ENCODE results near the gene PAN2. TPM values are rescaled to one million over a fixed set of nuclear protein-coding genes. Genes with fewer than 3 reads are reported as not detected.
A peak's percentile ranks its signal among the peaks of the same experiment; 100 is the strongest.
"Not testable (repeated sequence)": the region's sequence is repeated elsewhere in the genome, so short reads cannot be mapped to it uniquely, and the experiment has no call there.

PAN2 gene
- total and polyA plus RNA-seq, 8 donors, result 4.9 to 146 (median 45.3) TPM

- DNase-seq, result no peak
- H3K4me3 ChIP-seq, result no peak overlapping the region
- H3K27me3 ChIP-seq, result no peaks in the 10 kb centered on the region
- TF ChIP-seq EP300 (IDR thresholded peaks at IDR 0.05) (no peak), POLR2A (IDR thresholded peaks at IDR 0.05) (no peak), POLR2AphosphoS5 (IDR thresholded peaks at IDR 0.05) (no peak)
- TF ChIP-seq, protein P1, sequence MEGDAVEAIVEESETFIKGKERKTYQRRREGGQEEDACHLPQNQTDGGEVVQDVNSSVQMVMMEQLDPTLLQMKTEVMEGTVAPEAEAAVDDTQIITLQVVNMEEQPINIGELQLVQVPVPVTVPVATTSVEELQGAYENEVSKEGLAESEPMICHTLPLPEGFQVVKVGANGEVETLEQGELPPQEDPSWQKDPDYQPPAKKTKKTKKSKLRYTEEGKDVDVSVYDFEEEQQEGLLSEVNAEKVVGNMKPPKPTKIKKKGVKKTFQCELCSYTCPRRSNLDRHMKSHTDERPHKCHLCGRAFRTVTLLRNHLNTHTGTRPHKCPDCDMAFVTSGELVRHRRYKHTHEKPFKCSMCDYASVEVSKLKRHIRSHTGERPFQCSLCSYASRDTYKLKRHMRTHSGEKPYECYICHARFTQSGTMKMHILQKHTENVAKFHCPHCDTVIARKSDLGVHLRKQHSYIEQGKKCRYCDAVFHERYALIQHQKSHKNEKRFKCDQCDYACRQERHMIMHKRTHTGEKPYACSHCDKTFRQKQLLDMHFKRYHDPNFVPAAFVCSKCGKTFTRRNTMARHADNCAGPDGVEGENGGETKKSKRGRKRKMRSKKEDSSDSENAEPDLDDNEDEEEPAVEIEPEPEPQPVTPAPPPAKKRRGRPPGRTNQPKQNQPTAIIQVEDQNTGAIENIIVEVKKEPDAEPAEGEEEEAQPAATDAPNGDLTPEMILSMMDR (IDR thresholded peaks at IDR 0.05), result no peak
- intact Hi-C loops (cut with DNase I; ENCODE audit: low total_unique reads), result no loop called here
- H3K27ac ChIP-seq, result peak overlapping the region in 1 of 5 donors; percentile 24
- peaks cover 40 to 81% (median 68%) of the 10 kb centered on the region in 4 donors for H3K36me3 ChIP-seq
- 32 to 49% (median 41%) methylated on average over 4 of the region's 4 CpGs for WGBS, 5 donors
- H3K4me1 ChIP-seq, result peaks cover 8 to 67% (median 24%) of the 10 kb centered on the region in 4 donors
- no peaks in the 10 kb centered on the region for H3K9me3 ChIP-seq
These were observed 47.6 kb downstream of the PAN2 start for GRCh38 chr12:56286044-56286830.

DNA sequence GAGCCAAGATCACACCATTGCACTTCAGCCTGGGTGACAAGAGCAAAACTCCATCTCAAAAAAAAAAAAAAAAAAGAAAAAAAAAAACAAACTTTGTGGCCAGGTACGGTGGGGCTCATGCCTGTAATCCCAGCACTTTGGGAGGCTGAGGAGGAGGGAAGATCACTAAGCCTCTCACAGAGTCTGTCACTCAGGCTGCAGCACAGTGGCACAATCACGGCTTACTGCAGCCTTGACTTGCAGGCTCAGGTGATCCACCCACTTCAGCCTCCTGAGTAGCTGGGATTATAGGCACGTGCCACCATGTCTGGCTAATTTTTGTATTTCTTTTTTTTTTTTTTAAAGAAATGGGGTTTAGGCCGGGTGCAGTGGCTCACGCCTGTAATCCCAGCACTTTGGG lies 49.5 kb downstream of the PAN2 start:
- 84 to 93% (median 90%) methylated on average over 5 of the region's 5 CpGs for WGBS, 5 donors
- intact Hi-C loops (cut with DNase I; ENCODE audit: low total_unique reads); H3K4me3 ChIP-seq; DNase-seq; H3K9me3 ChIP-seq; H3K27me3 ChIP-seq; H3K27ac ChIP-seq: not testable (repeated sequence)
- Histone ChIP-seq H3K36me3 (peaks cover 53 to 82% (median 72%) of the 10 kb centered on the region in 4 donors), H3K4me1 (peaks cover 8 to 49% (median 22%) of the 10 kb centered on the region in 4 donors)

- Histone ChIP-seq H3K4me3 (no peak overlapping the region), H3K27me3 (no peaks in the 10 kb centered on the region), H3K36me3 (peaks cover 66 to 91% (median 88%) of the 10 kb centered on the region in 4 donors), H3K9me3 (no peaks in the 10 kb centered on the region), H3K27ac (no peak overlapping the region), H3K4me1 (peaks cover 8 to 32% (median 16%) of the 10 kb centered on the region in 4 donors)
- intact Hi-C loops (cut with DNase I; ENCODE audit: low total_unique reads), result no loop called here
- 87 to 100% (median 100%) methylated on average over 2 of the region's 2 CpGs for WGBS, 5 donors
- TF ChIP-seq POLR2AphosphoS5 (IDR thresholded peaks at IDR 0.05) (no peak), EP300 (IDR thresholded peaks at IDR 0.05) (no peak), POLR2A (IDR thresholded peaks at IDR 0.05) (no peak)
- TF ChIP-seq, protein P1 (IDR thresholded peaks at IDR 0.05), result no peak
- DNase-seq, result no peak
These were observed 51.2 kb downstream of the PAN2 start for GRCh38 chr12:56282579-56282978.

- Histone ChIP-seq H3K4me3 (no peak overlapping the region), H3K9me3 (no peaks in the 10 kb centered on the region), H3K36me3 (peaks cover 66 to 97% (median 94%) of the 10 kb centered on the region in 4 donors), H3K27ac (no peak overlapping the region), H3K27me3 (no peaks in the 10 kb centered on the region), H3K4me1 (peaks cover 8 to 28% (median 13%) of the 10 kb centered on the region in 4 donors)
- intact Hi-C loops (cut with DNase I; ENCODE audit: low total_unique reads), result no loop called here
- DNase-seq, result no peak
- WGBS, 5 donors, result 77 to 90% (median 87%) methylated on average over 6 of the region's 6 CpGs
- TF ChIP-seq POLR2AphosphoS5 (IDR thresholded peaks at IDR 0.05), result no peak
- TF ChIP-seq, protein P1 (IDR thresholded peaks at IDR 0.05), result no peak
- no peak for TF ChIP-seq EP300 (IDR thresholded peaks at IDR 0.05)
- no peak for TF ChIP-seq POLR2A (IDR thresholded peaks at IDR 0.05)
These were observed 51.8 kb downstream of the PAN2 start for GRCh38 chr12:56282030-56282429.

DNA sequence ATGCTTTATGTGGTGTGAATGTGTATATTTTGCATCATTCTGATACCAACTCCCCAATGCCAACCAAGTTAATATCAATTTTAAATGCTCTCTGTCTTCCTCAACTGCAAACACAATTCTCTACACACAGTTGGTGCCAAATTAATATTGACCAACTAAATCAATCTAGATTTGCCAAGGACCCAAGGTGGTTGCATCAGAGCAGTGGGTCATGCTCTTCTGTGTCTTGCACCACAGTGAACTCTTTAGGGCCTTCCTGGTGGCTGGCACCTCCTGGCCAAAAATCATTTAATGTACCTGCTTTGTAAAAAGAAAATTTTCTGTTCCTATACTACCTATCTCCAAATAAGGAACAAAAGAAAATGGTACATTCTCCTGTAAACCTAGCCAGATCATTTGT lies 53.0 kb downstream of the PAN2 start:
- DNase-seq, result no peak
- peaks cover 70 to 100% (median 100%) of the 10 kb centered on the region in 4 donors for H3K36me3 ChIP-seq
- peaks cover 0 to 16% (median 2%) of the 10 kb centered on the region in 4 donors for H3K4me1 ChIP-seq
- intact Hi-C loops (cut with DNase I; ENCODE audit: low total_unique reads), result no loop called here
- H3K27ac ChIP-seq, result no peak overlapping the region
- TF ChIP-seq POLR2A (IDR thresholded peaks at IDR 0.05), result no peak
- no peaks in the 10 kb centered on the region for H3K27me3 ChIP-seq
- H3K9me3 ChIP-seq, result no peaks in the 10 kb centered on the region
- H3K4me3 ChIP-seq, result no peak overlapping the region
